Keratinocyte (primary cell): Measurements from ENCODE around the gene IREB2. TPM values are rescaled to one million over a fixed set of nuclear protein-coding genes. Genes with fewer than 3 reads are reported as not detected.

Experiments used
- DNase-seq: peaks from one replicate; pipeline ENCODE4 v3.0.0-alpha.2; 2011; ENCODE audit warnings: low read depth, missing footprints, low spot score
- FAIRE-seq: peaks from 2 replicates; lab custom pipeline; 2011; peaks lifted over from hg19 to GRCh38; lab: Jason Lieb, UNC
- H2AFZ ChIP-seq: 2 replicates; pipeline ENCODE4 v1.6.0; 2012; ENCODE audit warnings: low read length, control low read depth, inconsistent platforms; ENCODE audit not compliant: control insufficient read depth
- H3K27ac ChIP-seq: 2 replicates; pipeline ENCODE4 v1.5.1; 2011; ENCODE audit warnings: low read length; ENCODE audit not compliant: control insufficient read depth, insufficient read depth
- H3K27me3 ChIP-seq: 3 replicates; pipeline ENCODE4 v1.6.0; 2011; ENCODE audit warnings: low read length; ENCODE audit not compliant: control insufficient read depth, insufficient read depth; ENCODE audit errors: extremely low read depth
- H3K36me3 ChIP-seq, 2 experiments: 2 replicates in 1 of 2; 3 replicates in 1 of 2; pipeline ENCODE4 v1.5.1; 2011; ENCODE audit warnings: low read length in 2 of 2, mild to moderate bottlenecking in 1 of 2; ENCODE audit not compliant: control insufficient read depth in 2 of 2, insufficient read depth in 2 of 2; ENCODE audit errors: extremely low read depth in 1 of 2
- H3K4me1 ChIP-seq: 3 replicates; pipeline ENCODE4 v1.5.1; 2011; ENCODE audit warnings: low read length; ENCODE audit not compliant: control insufficient read depth, insufficient read depth; ENCODE audit errors: extremely low read depth
- H3K4me2 ChIP-seq: 3 replicates; pipeline ENCODE4 v1.6.0; 2011; ENCODE audit warnings: low read depth, low read length; ENCODE audit not compliant: control insufficient read depth, insufficient read depth; ENCODE audit errors: extremely low read depth
- H3K4me3 ChIP-seq, 3 experiments: fragments of 200-600 bp in 1 of 3; sonication (generic) in 1 of 3; 2 replicates in 2 of 3; 3 replicates in 1 of 3; pipeline ENCODE4 v1.5.1; 2011 to 2016; ENCODE audit warnings: low read length in 3 of 3, mild to moderate bottlenecking in 3 of 3, control low read depth in 2 of 3, inconsistent platforms in 1 of 3, low read depth in 1 of 3, mixed read lengths in 1 of 3, mixed run types in 1 of 3, moderate library complexity in 1 of 3; ENCODE audit not compliant: control insufficient read depth in 2 of 3, insufficient read depth in 2 of 3; ENCODE audit errors: extremely low read depth in 1 of 3
- H3K79me2 ChIP-seq: 2 replicates; pipeline ENCODE4 v1.6.0; 2012; ENCODE audit warnings: low read length; ENCODE audit not compliant: control insufficient read depth, insufficient read depth
- H3K9ac ChIP-seq: 3 replicates; pipeline ENCODE4 v1.6.0; 2011; ENCODE audit warnings: low read length; ENCODE audit not compliant: control insufficient read depth, insufficient read depth; ENCODE audit errors: extremely low read depth
- H3K9me1 ChIP-seq: 3 replicates; pipeline ENCODE4 v1.6.0; 2011; ENCODE audit warnings: low read length; ENCODE audit not compliant: control insufficient read depth, insufficient read depth; ENCODE audit errors: extremely low read depth
- H3K9me3 ChIP-seq: 2 replicates; pipeline ENCODE4 v1.5.1; 2012; ENCODE audit warnings: low read depth, low read length; ENCODE audit not compliant: control insufficient read depth
- H4K20me1 ChIP-seq: 3 replicates; pipeline ENCODE4 v1.6.0; 2011; ENCODE audit warnings: low read length; ENCODE audit not compliant: control insufficient read depth, insufficient read depth; ENCODE audit errors: extremely low read depth
- EZH2 ChIP-seq: IDR thresholded peaks from one replicate; pipeline ENCODE4 v1.6.1; 2012; ENCODE audit warnings: inconsistent platforms, mild to moderate bottlenecking, low read length, moderate library complexity
- dilution Hi-C: fragments of 300-500 bp; cut with MboI; formaldehyde crosslinking; loops from one replicate; pipeline ENCODE4 v1.7.0; 2020; ENCODE audit warnings: low sequenced_read_pairs; ENCODE audit not compliant: extremely low pct_ligation_motif_present
- polyA plus RNA-seq, 5 experiments: library from polyadenylated mRNA; depleted of rRNA in 3 of 5; stranded (reverse) in 3 of 5; stranded (forward) in 1 of 5; unstranded in 1 of 5; fragments of >200 nt; gene quantifications; 1 replicate in 1 of 5; 2 replicates in 3 of 5; 3 replicates in 1 of 5; pipeline versions ENCODE4 v1.2.1 to v1.2.3, GENCODE V29; 2011 to 2012; ENCODE audit warnings: missing spikeins in 2 of 5, low read depth in 1 of 5, low replicate concordance in 1 of 5
- TF ChIP-seq, protein P1 (sequence below), 3 experiments: IDR thresholded peaks in 1 of 3; conservative IDR thresholded peaks in 1 of 3; optimal IDR thresholded peaks in 1 of 3; 2 replicates in 2 of 3; 3 replicates in 1 of 3; pipeline versions ENCODE3 to v1.5.1; 2011; ENCODE audit warnings: low read length in 3 of 3, mild to moderate bottlenecking in 3 of 3, moderate library complexity in 2 of 3, control low read depth in 1 of 3, inconsistent platforms in 1 of 3; ENCODE audit not compliant: insufficient read depth in 2 of 3; ENCODE audit errors: extremely low read depth in 1 of 3

Gene IREB2
- polyA plus RNA-seq, 1 donor (not counting 4 experiments of a cell fraction or from before 2014, with no cell fraction given), result 20.5 TPM

- H2AFZ ChIP-seq, result no peak overlapping the region
- no peaks in the 10 kb centered on the region for H3K27me3 ChIP-seq
- no peak for FAIRE-seq
Observed at GRCh38 chr15:78431955-78432354, 6.1 kb upstream of the IREB2 start.

DNA sequence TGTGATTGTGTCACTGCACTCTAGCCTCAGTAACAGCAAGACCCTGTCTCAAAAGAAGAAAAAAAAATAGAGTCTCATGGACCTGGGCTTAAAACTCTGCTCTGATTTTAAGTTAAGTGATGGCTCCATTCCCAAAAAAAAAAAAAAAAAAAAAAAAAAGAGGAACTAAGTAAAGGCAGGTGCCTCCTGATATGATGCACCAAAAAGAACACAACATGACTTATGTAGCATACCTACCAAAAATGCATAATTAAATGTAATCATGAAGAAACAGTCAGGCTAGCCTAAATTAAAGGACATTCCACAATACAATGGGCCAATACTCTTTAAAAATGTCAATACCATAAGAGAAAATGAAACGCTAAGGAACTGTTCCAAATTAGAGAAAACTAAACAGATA is 5.4 kb upstream of the IREB2 start:
- Histone ChIP-seq H3K27me3 (no peaks in the 10 kb centered on the region), H4K20me1 (no peaks in the 10 kb centered on the region), H3K27ac (no peak overlapping the region), H2AFZ (no peak overlapping the region), H3K9ac (no peak overlapping the region), H3K4me3 (no peak overlapping the region), H3K36me3 (no peaks in the 10 kb centered on the region), H3K4me2 (no peak overlapping the region), H3K9me1 (no peaks in the 10 kb centered on the region), H3K79me2 (no peaks in the 10 kb centered on the region), H3K4me1 (peaks cover 5% of the 10 kb centered on the region), H3K9me3 (no peaks in the 10 kb centered on the region)
- DNase-seq, result no peak
- FAIRE-seq, result no peak
- dilution Hi-C loops, result no loop called here
- TF ChIP-seq, protein P1, sequence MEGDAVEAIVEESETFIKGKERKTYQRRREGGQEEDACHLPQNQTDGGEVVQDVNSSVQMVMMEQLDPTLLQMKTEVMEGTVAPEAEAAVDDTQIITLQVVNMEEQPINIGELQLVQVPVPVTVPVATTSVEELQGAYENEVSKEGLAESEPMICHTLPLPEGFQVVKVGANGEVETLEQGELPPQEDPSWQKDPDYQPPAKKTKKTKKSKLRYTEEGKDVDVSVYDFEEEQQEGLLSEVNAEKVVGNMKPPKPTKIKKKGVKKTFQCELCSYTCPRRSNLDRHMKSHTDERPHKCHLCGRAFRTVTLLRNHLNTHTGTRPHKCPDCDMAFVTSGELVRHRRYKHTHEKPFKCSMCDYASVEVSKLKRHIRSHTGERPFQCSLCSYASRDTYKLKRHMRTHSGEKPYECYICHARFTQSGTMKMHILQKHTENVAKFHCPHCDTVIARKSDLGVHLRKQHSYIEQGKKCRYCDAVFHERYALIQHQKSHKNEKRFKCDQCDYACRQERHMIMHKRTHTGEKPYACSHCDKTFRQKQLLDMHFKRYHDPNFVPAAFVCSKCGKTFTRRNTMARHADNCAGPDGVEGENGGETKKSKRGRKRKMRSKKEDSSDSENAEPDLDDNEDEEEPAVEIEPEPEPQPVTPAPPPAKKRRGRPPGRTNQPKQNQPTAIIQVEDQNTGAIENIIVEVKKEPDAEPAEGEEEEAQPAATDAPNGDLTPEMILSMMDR (optimal IDR thresholded peaks at IDR 0.05 in 1 of 3, IDR thresholded peaks at IDR 0.05 in 1 of 3, conservative IDR thresholded peaks at IDR 0.05 in 1 of 3; ENCODE audit: extremely low read depth in 1 of 3, insufficient read depth in 2 of 3, low read length in 3 of 3), result no peak
- TF ChIP-seq EZH2, result no peak

More at GRCh38 chr15:78431955-78432354, 6.1 kb upstream of the IREB2 start:
- no peaks in the 10 kb centered on the region for H3K9me1 ChIP-seq
- H3K36me3 ChIP-seq, result no peaks in the 10 kb centered on the region
- H3K27ac ChIP-seq, result no peak overlapping the region
- H3K79me2 ChIP-seq, result no peaks in the 10 kb centered on the region
- TF ChIP-seq EZH2, result no peak
- TF ChIP-seq, protein P1 (optimal IDR thresholded peaks at IDR 0.05 in 1 of 3, IDR thresholded peaks at IDR 0.05 in 1 of 3, conservative IDR thresholded peaks at IDR 0.05 in 1 of 3; ENCODE audit: extremely low read depth in 1 of 3, insufficient read depth in 2 of 3, low read length in 3 of 3), result no peak
- H3K4me3 ChIP-seq, result no peak overlapping the region
- no peak overlapping the region for H3K9ac ChIP-seq
- DNase-seq, result no peak
- H3K9me3 ChIP-seq, result no peaks in the 10 kb centered on the region
- H4K20me1 ChIP-seq, result no peaks in the 10 kb centered on the region
- no peaks in the 10 kb centered on the region for H3K4me1 ChIP-seq
- dilution Hi-C loops, result no loop called here
- H3K4me2 ChIP-seq, result no peak overlapping the region
